ENCODE data around the gene KREMEN2. TPM values are rescaled to one million over a fixed set of nuclear protein-coding genes. Genes with fewer than 3 reads are reported as not detected.

Gene KREMEN2
- total and polyA plus RNA-seq, 4 donors: not detected

DNA sequence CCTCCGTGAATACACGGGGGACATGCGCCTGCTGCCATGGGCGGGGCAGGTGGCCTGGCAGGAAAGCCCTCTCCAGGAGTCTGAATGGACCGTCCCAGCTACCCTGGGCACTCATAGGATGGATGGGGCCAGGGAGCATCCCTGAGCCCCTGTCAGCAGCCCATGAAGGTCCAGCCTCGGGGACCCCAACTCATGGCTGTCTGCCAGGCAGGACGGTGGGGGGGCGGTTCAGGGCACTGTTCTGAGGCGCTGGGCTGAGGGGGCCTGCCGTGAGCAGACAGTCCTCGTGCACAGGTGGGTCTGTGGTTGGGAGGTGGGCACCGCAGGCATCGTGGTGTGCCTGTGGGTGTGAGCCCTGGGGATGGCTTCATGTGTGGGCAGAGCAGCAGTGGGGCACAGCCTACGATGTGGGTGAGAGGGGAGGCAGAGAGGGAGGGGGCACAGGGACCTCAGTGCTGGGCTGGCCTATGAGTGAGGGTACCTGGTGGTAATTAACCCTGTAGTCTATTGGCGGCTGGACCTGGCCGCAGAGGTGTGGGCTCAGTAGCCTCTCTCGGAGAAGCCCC is 22.6 kb downstream of the KREMEN2 start:
- intact Hi-C loops (cut with DNase I): no loop called here
- no peaks in the 10 kb centered on the region for H3K36me3 ChIP-seq (ENCODE audit: control insufficient read depth in 1 of 2, insufficient read depth in 2 of 2, low read length in 1 of 2)
- no peak for ATAC-seq (ENCODE audit: low FRiP score)
- no peaks in the 10 kb centered on the region for H3K4me1 ChIP-seq (ENCODE audit: control insufficient read depth in 1 of 2, insufficient read depth in 2 of 2, low read length in 2 of 2)
- H3K9me3 ChIP-seq (ENCODE audit: control insufficient read depth, low read length): no peaks in the 10 kb centered on the region
- H3K27me3 ChIP-seq (ENCODE audit: control insufficient read depth in 1 of 2, insufficient read depth in 2 of 2, low read length in 1 of 2): no peaks in the 10 kb centered on the region
- 82 to 85% methylated on average over 17 of the region's 17 CpGs for WGBS, 2 donors
- no peak for DNase-seq
- H3K27ac ChIP-seq (ENCODE audit: low read depth in 1 of 2, low read length in 2 of 2): no peak overlapping the region
- H3K4me3 ChIP-seq (ENCODE audit: low read length in 2 of 2): no peak overlapping the region

DNA sequence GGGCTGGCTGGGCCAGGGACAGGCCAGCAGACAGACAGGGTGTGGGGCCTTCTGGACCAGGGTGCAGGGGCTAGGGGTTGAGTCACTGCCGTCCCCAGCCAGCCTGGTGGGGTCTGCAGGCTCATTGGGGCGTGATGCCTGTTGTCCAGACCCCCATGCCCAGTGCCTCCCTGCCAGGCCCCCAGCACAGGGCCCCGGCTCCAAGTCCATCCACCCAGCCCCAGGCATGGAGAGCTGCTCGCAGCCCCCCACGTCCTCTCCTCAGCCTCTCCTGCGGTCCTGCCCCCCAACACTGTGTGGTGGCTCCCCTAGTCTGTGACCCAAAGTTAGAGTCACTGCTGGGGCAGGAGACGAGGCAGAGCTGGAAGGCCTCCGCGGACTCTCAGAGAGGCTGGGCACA is 23.2 kb downstream of the KREMEN2 start:
- Histone ChIP-seq H3K4me1 (ENCODE audit: control insufficient read depth in 1 of 2, insufficient read depth in 2 of 2, low read length in 2 of 2) (no peaks in the 10 kb centered on the region), H3K27ac (ENCODE audit: low read depth in 1 of 2, low read length in 2 of 2) (no peak overlapping the region), H3K4me3 (ENCODE audit: low read length in 2 of 2) (no peak overlapping the region), H3K9me3 (ENCODE audit: control insufficient read depth, low read length) (no peaks in the 10 kb centered on the region), H3K36me3 (ENCODE audit: control insufficient read depth in 1 of 2, insufficient read depth in 2 of 2, low read length in 1 of 2) (no peaks in the 10 kb centered on the region), H3K27me3 (ENCODE audit: control insufficient read depth in 1 of 2, insufficient read depth in 2 of 2, low read length in 1 of 2) (no peaks in the 10 kb centered on the region)
- intact Hi-C loops (cut with DNase I): no loop called here
- ATAC-seq (ENCODE audit: low FRiP score) (no peak), DNase-seq (no peak)
- 91 to 92% methylated on average over 9 of the region's 9 CpGs for WGBS, 2 donors

DNA sequence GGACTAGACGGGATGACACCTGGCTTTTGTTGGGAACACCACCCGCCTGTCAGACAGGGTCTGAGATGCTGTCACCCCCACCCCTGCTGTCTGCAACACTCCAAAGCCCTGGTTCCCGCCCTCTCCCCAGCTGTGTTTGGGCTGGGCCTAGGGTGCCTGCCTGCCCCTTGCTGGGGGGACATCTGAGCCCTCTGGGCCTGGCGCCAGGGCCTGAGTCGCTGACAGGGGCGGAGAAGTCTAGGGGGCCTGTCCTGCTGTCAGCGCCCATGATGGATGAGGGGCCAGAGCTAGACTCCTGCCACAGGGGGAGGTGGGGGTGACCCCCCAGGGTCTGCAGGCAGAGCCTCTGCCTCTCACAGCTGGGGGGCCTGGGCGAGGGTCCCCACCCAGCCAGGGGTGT is 23.8 kb downstream of the KREMEN2 start:
- Histone ChIP-seq H3K4me1 (ENCODE audit: control insufficient read depth in 1 of 2, insufficient read depth in 2 of 2, low read length in 2 of 2) (no peaks in the 10 kb centered on the region), H3K4me3 (ENCODE audit: low read length in 2 of 2) (no peak overlapping the region), H3K9me3 (ENCODE audit: control insufficient read depth, low read length) (no peaks in the 10 kb centered on the region), H3K27ac (ENCODE audit: low read depth in 1 of 2, low read length in 2 of 2) (no peak overlapping the region), H3K36me3 (ENCODE audit: control insufficient read depth in 1 of 2, insufficient read depth in 2 of 2, low read length in 1 of 2) (no peaks in the 10 kb centered on the region), H3K27me3 (ENCODE audit: control insufficient read depth in 1 of 2, insufficient read depth in 2 of 2, low read length in 1 of 2) (no peaks in the 10 kb centered on the region)
- intact Hi-C loops (cut with DNase I): no loop called here
- WGBS, 2 donors: 75 to 77% methylated on average over 8 of the region's 8 CpGs
- ATAC-seq (ENCODE audit: low FRiP score) (no peak), DNase-seq (no peak)

DNA sequence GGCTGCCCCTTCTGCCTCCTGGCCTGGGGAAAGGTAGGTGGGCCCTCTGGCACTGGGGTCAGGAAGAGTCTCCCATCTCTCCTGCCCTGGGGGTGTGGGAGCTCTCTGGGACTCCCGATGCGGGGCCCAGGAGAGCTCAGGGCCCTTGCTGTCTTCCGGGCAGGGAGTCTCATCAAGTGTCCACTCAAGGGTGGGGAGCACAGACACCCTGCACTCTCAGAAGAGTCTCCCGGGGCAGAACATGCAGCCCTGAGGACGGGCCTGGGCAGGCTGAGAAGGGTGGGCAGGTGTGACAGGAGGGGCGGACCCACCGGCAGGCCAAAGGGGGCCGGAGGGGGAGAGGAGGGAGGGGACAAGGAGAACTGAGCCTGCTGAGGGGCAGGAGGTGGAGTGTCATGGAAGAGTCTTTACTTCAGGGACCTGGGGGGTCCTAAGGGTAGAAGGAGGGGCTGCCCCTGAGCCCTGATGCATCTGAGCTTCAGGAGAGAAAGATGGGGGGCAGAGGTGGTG is 24.6 kb downstream of the KREMEN2 start:
- no peak overlapping the region for H3K4me3 ChIP-seq (ENCODE audit: low read length in 2 of 2)
- no peaks in the 10 kb centered on the region for H3K4me1 ChIP-seq (ENCODE audit: control insufficient read depth in 1 of 2, insufficient read depth in 2 of 2, low read length in 2 of 2)
- 71 to 75% methylated on average over 8 of the region's 8 CpGs for WGBS, 2 donors
- ATAC-seq (ENCODE audit: low FRiP score): no peak
- no peak for DNase-seq
- H3K27me3 ChIP-seq (ENCODE audit: control insufficient read depth in 1 of 2, insufficient read depth in 2 of 2, low read length in 1 of 2): no peaks in the 10 kb centered on the region
- no peaks in the 10 kb centered on the region for H3K9me3 ChIP-seq (ENCODE audit: control insufficient read depth, low read length)
- H3K27ac ChIP-seq (ENCODE audit: low read depth in 1 of 2, low read length in 2 of 2): no peak overlapping the region
- intact Hi-C loops (cut with DNase I): no loop called here
- H3K36me3 ChIP-seq (ENCODE audit: control insufficient read depth in 1 of 2, insufficient read depth in 2 of 2, low read length in 1 of 2): no peaks in the 10 kb centered on the region

DNA sequence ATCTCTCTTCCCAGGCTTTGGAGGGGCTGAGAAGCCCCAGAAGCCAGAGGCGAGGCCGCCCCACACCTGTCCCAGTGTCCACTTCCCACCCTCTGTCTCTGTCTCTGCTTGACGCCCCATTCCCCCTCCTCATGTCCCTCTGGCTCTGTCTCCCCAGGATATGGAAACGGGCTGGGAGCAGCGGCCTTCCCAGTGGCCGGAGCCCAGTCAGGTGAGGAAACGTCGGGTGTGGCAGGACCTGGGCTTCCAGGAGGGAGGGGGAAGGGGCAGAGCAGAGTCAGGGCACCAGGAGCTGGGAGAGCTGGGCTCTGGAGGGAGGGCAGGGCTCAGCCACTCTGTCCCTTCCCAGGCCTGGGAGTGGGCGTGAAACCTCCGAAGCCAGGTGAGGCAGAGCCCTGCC is 26.8 kb downstream of the KREMEN2 start:
- ATAC-seq (ENCODE audit: low FRiP score): no peak
- Histone ChIP-seq H3K27me3 (ENCODE audit: control insufficient read depth in 1 of 2, insufficient read depth in 2 of 2, low read length in 1 of 2) (no peaks in the 10 kb centered on the region), H3K36me3 (ENCODE audit: control insufficient read depth in 1 of 2, insufficient read depth in 2 of 2, low read length in 1 of 2) (no peaks in the 10 kb centered on the region), H3K27ac (ENCODE audit: low read depth in 1 of 2, low read length in 2 of 2) (no peak overlapping the region), H3K4me3 (ENCODE audit: low read length in 2 of 2) (no peak overlapping the region), H3K4me1 (ENCODE audit: control insufficient read depth in 1 of 2, insufficient read depth in 2 of 2, low read length in 2 of 2) (no peaks in the 10 kb centered on the region), H3K9me3 (ENCODE audit: control insufficient read depth, low read length) (no peaks in the 10 kb centered on the region)
- no peak for DNase-seq
- WGBS, 2 donors: 71 to 74% methylated on average over 9 to 10 of the region's 10 CpGs
- intact Hi-C loops (cut with DNase I): no loop called here

DNA sequence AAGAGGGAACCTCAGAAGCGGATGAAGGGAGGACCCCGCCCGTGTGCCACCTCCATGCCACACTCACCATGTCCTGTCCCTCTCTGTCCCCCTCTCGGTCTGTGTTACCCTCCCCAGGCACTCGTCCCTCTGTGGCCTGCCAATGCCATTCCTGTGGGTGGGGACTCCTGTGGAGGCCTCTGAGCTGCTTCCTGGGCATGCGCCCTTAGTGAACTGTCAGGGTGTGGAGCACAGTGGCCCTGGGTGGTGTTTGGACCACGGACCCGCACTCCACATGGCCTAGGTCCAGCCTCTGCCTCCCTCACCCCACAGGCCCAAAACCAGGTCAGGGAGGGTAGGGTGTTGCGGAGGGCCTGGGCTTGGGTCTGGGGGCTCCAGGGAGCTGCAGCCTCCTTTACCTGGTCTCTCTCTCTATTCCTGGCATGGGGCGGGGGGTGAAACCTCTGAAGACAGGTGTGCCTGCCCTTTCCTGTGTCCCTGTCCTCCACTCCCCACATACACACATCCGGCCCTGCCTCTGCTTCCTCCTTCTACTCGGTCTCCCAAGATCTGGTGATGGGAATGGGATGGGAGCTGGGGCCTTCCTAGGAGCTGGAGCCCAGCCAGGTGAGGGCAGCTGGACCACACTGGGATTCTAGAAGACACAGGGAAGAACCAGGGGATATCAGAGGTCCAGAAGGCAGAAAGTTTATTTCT is 27.6 kb downstream of the KREMEN2 start:
- DNase-seq (no peak), ATAC-seq (ENCODE audit: low FRiP score) (no peak)
- intact Hi-C loops (cut with DNase I): no loop called here
- Histone ChIP-seq H3K4me3 (ENCODE audit: low read length in 2 of 2) (no peak overlapping the region), H3K4me1 (ENCODE audit: control insufficient read depth in 1 of 2, insufficient read depth in 2 of 2, low read length in 2 of 2) (no peaks in the 10 kb centered on the region), H3K27me3 (ENCODE audit: control insufficient read depth in 1 of 2, insufficient read depth in 2 of 2, low read length in 1 of 2) (no peaks in the 10 kb centered on the region), H3K36me3 (ENCODE audit: control insufficient read depth in 1 of 2, insufficient read depth in 2 of 2, low read length in 1 of 2) (no peaks in the 10 kb centered on the region), H3K9me3 (ENCODE audit: control insufficient read depth, low read length) (no peaks in the 10 kb centered on the region), H3K27ac (ENCODE audit: low read depth in 1 of 2, low read length in 2 of 2) (no peak overlapping the region)
- WGBS, 2 donors: 90 to 92% methylated on average over 12 of the region's 12 CpGs

DNA sequence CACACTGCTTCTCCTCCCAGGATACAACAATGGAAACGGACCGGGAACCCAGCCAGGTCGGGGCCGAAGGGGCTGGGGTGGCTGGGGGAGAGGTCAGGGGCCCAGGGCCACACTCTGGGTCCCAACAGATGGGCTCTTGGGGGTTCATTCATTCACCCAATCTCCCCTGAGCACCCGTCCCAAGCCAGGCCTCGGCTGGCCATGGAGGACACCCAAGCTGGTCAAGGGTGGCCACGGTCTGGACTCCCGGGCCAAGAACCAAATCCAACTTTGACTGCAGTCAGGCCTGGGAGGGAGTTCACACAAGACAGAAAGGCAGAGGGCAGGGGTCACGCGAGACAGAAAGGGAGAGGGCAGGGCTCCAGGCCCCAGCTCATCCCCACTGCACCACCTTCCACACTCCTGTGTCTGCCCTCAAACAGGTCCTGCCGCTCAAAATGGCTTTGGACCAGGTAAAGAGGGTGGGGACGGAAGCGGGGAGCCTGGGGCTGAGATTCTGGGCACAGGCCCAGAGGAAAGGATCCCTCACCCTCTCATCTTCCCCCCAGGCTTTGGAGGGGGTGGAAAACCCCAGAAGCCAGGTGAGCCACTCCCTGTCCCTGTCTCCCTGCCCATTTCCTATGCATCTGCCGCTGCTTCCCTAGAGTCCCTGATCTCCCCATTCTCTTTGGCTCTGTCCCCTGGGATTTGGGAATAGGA is 28.5 kb downstream of the KREMEN2 start:
- Histone ChIP-seq H3K4me3 (ENCODE audit: low read length in 2 of 2) (no peak overlapping the region), H3K27ac (ENCODE audit: low read depth in 1 of 2, low read length in 2 of 2) (no peak overlapping the region), H3K27me3 (ENCODE audit: control insufficient read depth in 1 of 2, insufficient read depth in 2 of 2, low read length in 1 of 2) (no peaks in the 10 kb centered on the region), H3K4me1 (ENCODE audit: control insufficient read depth in 1 of 2, insufficient read depth in 2 of 2, low read length in 2 of 2) (no peaks in the 10 kb centered on the region), H3K36me3 (ENCODE audit: control insufficient read depth in 1 of 2, insufficient read depth in 2 of 2, low read length in 1 of 2) (no peaks in the 10 kb centered on the region), H3K9me3 (ENCODE audit: control insufficient read depth, low read length) (no peaks in the 10 kb centered on the region)
- ATAC-seq (ENCODE audit: low FRiP score) (no peak), DNase-seq (no peak)
- intact Hi-C loops (cut with DNase I): no loop called here
- WGBS, 2 donors: 88 to 92% methylated on average over 14 of the region's 14 CpGs

DNA sequence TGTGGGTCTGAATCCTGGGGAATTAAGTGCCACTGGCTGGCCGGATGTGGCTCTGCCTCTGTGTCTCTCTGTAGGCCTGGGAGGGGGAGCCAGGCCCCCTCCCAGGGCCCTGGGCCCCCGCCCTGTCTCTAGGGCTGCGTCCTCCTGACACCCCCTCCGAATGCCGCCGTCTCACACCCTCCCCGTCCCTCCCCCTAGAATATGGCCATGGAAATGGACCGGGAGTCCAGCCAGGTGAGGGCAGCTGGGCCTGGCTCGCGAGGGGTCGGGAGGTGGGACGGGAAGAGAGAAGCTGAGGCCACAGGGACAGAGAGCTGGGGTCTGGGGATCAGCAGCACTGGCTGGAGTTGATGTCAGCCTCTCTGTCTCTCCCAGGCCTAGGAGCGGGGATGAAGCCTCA is 32.2 kb downstream of the KREMEN2 start:
- intact Hi-C loops (cut with DNase I): no loop called here
- Histone ChIP-seq H3K27ac (ENCODE audit: low read depth in 1 of 2, low read length in 2 of 2) (no peak overlapping the region), H3K4me1 (ENCODE audit: control insufficient read depth in 1 of 2, insufficient read depth in 2 of 2, low read length in 2 of 2) (no peaks in the 10 kb centered on the region), H3K27me3 (ENCODE audit: control insufficient read depth in 1 of 2, insufficient read depth in 2 of 2, low read length in 1 of 2) (no peaks in the 10 kb centered on the region), H3K9me3 (ENCODE audit: control insufficient read depth, low read length) (no peaks in the 10 kb centered on the region), H3K4me3 (ENCODE audit: low read length in 2 of 2) (no peak overlapping the region), H3K36me3 (ENCODE audit: control insufficient read depth in 1 of 2, insufficient read depth in 2 of 2, low read length in 1 of 2) (no peaks in the 10 kb centered on the region)
- ATAC-seq (ENCODE audit: low FRiP score): no peak
- DNase-seq: no peak
- WGBS, 2 donors: 74 to 81% methylated on average over 13 of the region's 13 CpGs

DNA sequence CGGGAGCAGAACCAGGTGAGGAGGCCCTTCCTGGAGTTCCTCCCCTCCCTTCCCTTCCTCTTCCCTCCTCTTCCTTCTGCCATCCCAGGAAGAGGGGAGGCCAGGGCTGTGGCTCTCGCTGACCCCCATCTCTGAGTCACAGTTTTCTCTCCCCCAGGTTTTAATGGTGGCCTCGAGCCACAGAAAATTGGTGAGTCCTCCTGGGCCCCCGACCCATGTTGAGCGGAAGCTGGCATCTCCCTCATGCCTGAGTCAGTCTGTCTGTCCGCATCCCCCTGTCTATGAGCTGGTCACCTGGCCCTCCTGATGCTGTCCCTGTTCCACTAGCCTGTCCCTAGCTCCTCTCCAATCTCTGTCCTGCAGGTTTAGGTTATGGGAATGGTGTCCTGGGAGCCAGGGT is 35.9 kb downstream of the KREMEN2 start:
- 88 to 91% methylated on average over 5 to 6 of the region's 6 CpGs for WGBS, 2 donors
- Histone ChIP-seq H3K4me3 (ENCODE audit: low read length in 2 of 2) (no peak overlapping the region), H3K27me3 (ENCODE audit: control insufficient read depth in 1 of 2, insufficient read depth in 2 of 2, low read length in 1 of 2) (no peaks in the 10 kb centered on the region), H3K9me3 (ENCODE audit: control insufficient read depth, low read length) (no peaks in the 10 kb centered on the region), H3K36me3 (ENCODE audit: control insufficient read depth in 1 of 2, insufficient read depth in 2 of 2, low read length in 1 of 2) (no peaks in the 10 kb centered on the region), H3K27ac (ENCODE audit: low read depth in 1 of 2, low read length in 2 of 2) (no peak overlapping the region), H3K4me1 (ENCODE audit: control insufficient read depth in 1 of 2, insufficient read depth in 2 of 2, low read length in 2 of 2) (no peaks in the 10 kb centered on the region)
- ATAC-seq (ENCODE audit: low FRiP score) (no peak), DNase-seq (no peak)
- intact Hi-C loops (cut with DNase I): no loop called here

All from aorta (tissue), 5 donors.